MM.1S (cell line): ENCODE results near the gene EDN3.
A peak's percentile ranks its signal among the peaks of the same experiment; 100 is the strongest.

Experiments used
- DNase-seq: peaks from one replicate; pipeline ENCODE4 v3.0.0-alpha.2; 2015
- H2AFZ ChIP-seq: fragments of 300-600 bp; sonication (generic); 2 replicates; pipeline ENCODE4 v1.6.0; 2016; ENCODE audit warnings: antibody characterized with exemption, low read length
- H3F3A ChIP-seq: fragments of 300-600 bp; sonication (generic); 2 replicates; pipeline ENCODE4 v1.6.1; 2016; ENCODE audit warnings: mild to moderate bottlenecking, antibody characterized with exemption, low read length, moderate library complexity, mixed read lengths; ENCODE audit not compliant: insufficient read depth
- H3K27ac ChIP-seq: fragments of 300-600 bp; sonication (generic); 2 replicates; pipeline ENCODE4 v1.5.1; 2016; ENCODE audit warnings: mild to moderate bottlenecking, low read length
- H3K27me3 ChIP-seq: fragments of 300-600 bp; sonication (generic); replicated peaks from 2 replicates; pipeline ENCODE4 v1.6.0; 2016; ENCODE audit warnings: low read length; ENCODE audit not compliant: insufficient read depth
- H3K36me3 ChIP-seq: fragments of 300-600 bp; sonication (generic); replicated peaks from 2 replicates; pipeline ENCODE4 v1.6.1; 2016; ENCODE audit warnings: mild to moderate bottlenecking, low read length, mixed read lengths; ENCODE audit not compliant: insufficient read depth
- H3K4me1 ChIP-seq: fragments of 300-600 bp; sonication (generic); 2 replicates; pipeline ENCODE4 v1.6.1; 2016; ENCODE audit warnings: low read length, mixed read lengths
- H3K4me2 ChIP-seq: fragments of 300-600 bp; sonication (generic); 2 replicates; pipeline ENCODE4 v1.6.0; 2016; ENCODE audit warnings: low read depth, low read length
- H3K4me3 ChIP-seq: fragments of 300-600 bp; sonication (generic); 2 replicates; pipeline ENCODE4 v1.5.1; 2016; ENCODE audit warnings: low read length, mixed read lengths
- H3K79me2 ChIP-seq: fragments of 300-600 bp; sonication (generic); 2 replicates; pipeline ENCODE4 v1.6.1; 2016; ENCODE audit warnings: mixed run types, low read length, mixed read lengths
- H3K9ac ChIP-seq: fragments of 300-600 bp; sonication (generic); 2 replicates; pipeline ENCODE4 v1.6.1; 2016; ENCODE audit warnings: low read length, mixed read lengths
- H3K9me2 ChIP-seq: fragments of 300-600 bp; sonication (generic); replicated peaks from 2 replicates; pipeline ENCODE4 v1.6.1; 2016; ENCODE audit warnings: mild to moderate bottlenecking, low read length, mixed read lengths; ENCODE audit not compliant: insufficient read depth
- H3K9me3 ChIP-seq: fragments of 300-600 bp; sonication (generic); replicated peaks from 2 replicates; pipeline ENCODE4 v1.6.1; 2016; ENCODE audit warnings: mild to moderate bottlenecking, low read length, mixed read lengths; ENCODE audit not compliant: insufficient read depth
- H4K20me1 ChIP-seq: fragments of 300-600 bp; sonication (generic); 2 replicates; pipeline ENCODE4 v1.6.1; 2016; ENCODE audit warnings: mild to moderate bottlenecking, low read length, moderate library complexity, mixed read lengths; ENCODE audit not compliant: insufficient read depth
- CTCF ChIP-seq: fragments of 300-600 bp; sonication (generic); IDR thresholded peaks from 2 replicates; pipeline ENCODE4 v1.5.1; 2016; ENCODE audit warnings: antibody characterized with exemption, low read length, mixed read lengths
- EZH2 ChIP-seq: fragments of 300-600 bp; sonication (generic); optimal IDR thresholded peaks from 2 replicates; pipeline ENCODE3; 2017; ENCODE audit warnings: low read depth, mild to moderate bottlenecking, antibody characterized with exemption, low read length, mixed read lengths
- EZH2phosphoT487 ChIP-seq: fragments of 300-600 bp; sonication (generic); IDR thresholded peaks from 2 replicates; pipeline ENCODE4 v1.6.1; 2018; ENCODE audit warnings: antibody characterized with exemption, low read length

The EDN3 gene

GRCh38 chr20:59350330-59351156 lies 50.1 kb downstream of the EDN3 start:
- DNase-seq: no peak
- Histone ChIP-seq H3K9me2 (no peaks in the 10 kb centered on the region), H3K4me2 (no peak overlapping the region), H3K27ac (no peak overlapping the region), H3K36me3 (no peaks in the 10 kb centered on the region), H3F3A (no peaks in the 10 kb centered on the region), H3K4me1 (no peaks in the 10 kb centered on the region), H2AFZ (no peak overlapping the region), H3K79me2 (no peaks in the 10 kb centered on the region), H3K9ac (no peak overlapping the region), H3K4me3 (no peak overlapping the region), H3K9me3 (no peaks in the 10 kb centered on the region), H4K20me1 (no peaks in the 10 kb centered on the region), H3K27me3 (peaks cover 73% of the 10 kb centered on the region)
- TF ChIP-seq EZH2phosphoT487 (no peak), EZH2 (no peak), CTCF (no peak)

- TF ChIP-seq CTCF: no peak
- no peak for TF ChIP-seq EZH2
- no peak for TF ChIP-seq EZH2phosphoT487
- DNase-seq: no peak
Measured at GRCh38 chr20:59351157-59352040, 51.0 kb downstream of the EDN3 start.

GRCh38 chr20:59352541-59352940 lies 52.1 kb downstream of the EDN3 start:
- no peak overlapping the region for H2AFZ ChIP-seq
- no peaks in the 10 kb centered on the region for H3F3A ChIP-seq
- no peaks in the 10 kb centered on the region for H3K79me2 ChIP-seq
- no peaks in the 10 kb centered on the region for H3K36me3 ChIP-seq
- H3K27me3 ChIP-seq: peaks cover 61% of the 10 kb centered on the region
- no peak for DNase-seq
- H3K27ac ChIP-seq: no peak overlapping the region
- H3K4me2 ChIP-seq: peak overlapping the region; percentile 38; the same call in 1 of the 2 replicates
- no peaks in the 10 kb centered on the region for H3K9me3 ChIP-seq
- no peaks in the 10 kb centered on the region for H3K9me2 ChIP-seq
- no peak overlapping the region for H3K9ac ChIP-seq
- no peaks in the 10 kb centered on the region for H3K4me1 ChIP-seq
- H4K20me1 ChIP-seq: no peaks in the 10 kb centered on the region
- TF ChIP-seq EZH2phosphoT487: no peak
- TF ChIP-seq CTCF: no peak
- TF ChIP-seq EZH2: no peak
- no peak overlapping the region; the same call in 1 of the 2 replicates for H3K4me3 ChIP-seq

More at GRCh38 chr20:59351157-59352040, 51.0 kb downstream of the EDN3 start:
- Histone ChIP-seq H3K27ac (no peak overlapping the region), H3K9ac (no peak overlapping the region), H3K9me2 (no peaks in the 10 kb centered on the region), H3K36me3 (no peaks in the 10 kb centered on the region), H2AFZ (no peak overlapping the region), H3K4me3 (no peak overlapping the region), H3K4me2 (peak overlapping the region; percentile 38; the same call in 1 of the 2 replicates), H3K4me1 (no peaks in the 10 kb centered on the region), H4K20me1 (no peaks in the 10 kb centered on the region), H3K27me3 (peaks cover 71% of the 10 kb centered on the region), H3F3A (no peaks in the 10 kb centered on the region), H3K9me3 (no peaks in the 10 kb centered on the region), H3K79me2 (no peaks in the 10 kb centered on the region)
